Neuronal stem cell (in vitro differentiated cells): ENCODE data around the gene CITED2.

ENCODE experiments used
- DNase-seq: peaks from one replicate; pipeline ENCODE4 v3.0.0-alpha.2; 2013; ENCODE audit warnings: low spot score
- H2AFZ ChIP-seq: one replicate; pipeline ENCODE4 v1.6.1; 2013; ENCODE audit warnings: mild to moderate bottlenecking, low read length, inconsistent platforms
- H2AK5ac ChIP-seq: 2 replicates; pipeline ENCODE4 v1.6.1; 2013; ENCODE audit warnings: low read depth, mild to moderate bottlenecking, inconsistent platforms, low read length, moderate library complexity, mixed read lengths
- H2BK120ac ChIP-seq: 2 replicates; pipeline ENCODE4 v1.6.1; 2013; ENCODE audit warnings: low read depth, mild to moderate bottlenecking, inconsistent platforms, low read length, moderate library complexity, mixed read lengths
- H2BK12ac ChIP-seq: one replicate; pipeline ENCODE4 v1.6.1; 2013; ENCODE audit warnings: low read length, inconsistent platforms
- H2BK15ac ChIP-seq: 2 replicates; pipeline ENCODE4 v1.6.1; 2013; ENCODE audit warnings: mild to moderate bottlenecking, low read length, inconsistent platforms, mixed read lengths
- H2BK5ac ChIP-seq: one replicate; pipeline ENCODE4 v1.6.1; 2013; ENCODE audit warnings: inconsistent platforms, mild to moderate bottlenecking, low read length, moderate library complexity
- H3K14ac ChIP-seq: one replicate; pipeline ENCODE4 v1.6.1; 2013; ENCODE audit warnings: low read length, inconsistent platforms
- H3K18ac ChIP-seq: 2 replicates; pipeline ENCODE4 v1.6.1; 2013; ENCODE audit warnings: low read length, inconsistent platforms
- H3K23ac ChIP-seq: 2 replicates; pipeline ENCODE4 v1.6.1; 2013; ENCODE audit warnings: low read depth, mild to moderate bottlenecking, mixed read lengths, low read length, inconsistent platforms; ENCODE audit not compliant: poor library complexity
- H3K27ac ChIP-seq: replicated peaks from 3 replicates; pipeline ENCODE4 v1.5.1; 2013; ENCODE audit warnings: low read length, inconsistent platforms
- H3K27me3 ChIP-seq, 3 experiments: 2 replicates each; pipeline ENCODE4 v1.6.1; 2013; ENCODE audit warnings: low read length in 3 of 3, mild to moderate bottlenecking in 2 of 3, inconsistent platforms in 1 of 3, low read depth in 1 of 3, mixed read lengths in 1 of 3, moderate library complexity in 1 of 3; ENCODE audit not compliant: control insufficient read depth in 3 of 3, insufficient read depth in 3 of 3
- H3K36me3 ChIP-seq, 2 donors: replicated peaks in 1 of 2; 2 replicates each; pipeline ENCODE4 v1.6.1; 2013; ENCODE audit warnings: low read length in 2 of 2; ENCODE audit not compliant: control insufficient read depth in 2 of 2, insufficient read depth in 2 of 2
- H3K4ac ChIP-seq: 2 replicates; pipeline ENCODE4 v1.6.1; 2013; ENCODE audit warnings: inconsistent platforms, mild to moderate bottlenecking, low read length, moderate library complexity
- H3K4me1 ChIP-seq, 2 donors: 1 replicate in 1 of 2; 2 replicates in 1 of 2; pipeline ENCODE4 v1.6.1; 2013; ENCODE audit warnings: low read length in 2 of 2, low read depth in 1 of 2; ENCODE audit not compliant: control insufficient read depth in 2 of 2, insufficient read depth in 1 of 2
- H3K4me2 ChIP-seq: one replicate; pipeline ENCODE4 v1.6.1; 2013; ENCODE audit warnings: mild to moderate bottlenecking, low read length, inconsistent platforms; ENCODE audit not compliant: insufficient read depth, poor library complexity, severe bottlenecking
- H3K4me3 ChIP-seq, 2 donors: 2 replicates each; pipeline ENCODE4 v1.5.1; 2013; ENCODE audit warnings: low read length in 2 of 2, mild to moderate bottlenecking in 2 of 2, inconsistent platforms in 1 of 2, moderate library complexity in 1 of 2
- H3K79me1 ChIP-seq: one replicate; pipeline ENCODE4 v1.6.1; 2013; ENCODE audit warnings: low read depth, mild to moderate bottlenecking, inconsistent platforms, low read length, moderate library complexity
- H3K9ac ChIP-seq: one replicate; pipeline ENCODE4 v1.6.1; 2013; ENCODE audit warnings: mild to moderate bottlenecking, low read depth, low read length, inconsistent platforms; ENCODE audit not compliant: poor library complexity
- H3K9me3 ChIP-seq, 2 donors: replicated peaks in 1 of 2; 2 replicates each; pipeline versions ENCODE3 to v1.6.1; 2013; ENCODE audit warnings: low read length in 2 of 2, mild to moderate bottlenecking in 2 of 2, inconsistent platforms in 1 of 2, low read depth in 1 of 2, mixed read lengths in 1 of 2, moderate library complexity in 1 of 2; ENCODE audit not compliant: control insufficient read depth in 2 of 2, insufficient read depth in 1 of 2
- H4K8ac ChIP-seq: one replicate; pipeline ENCODE4 v1.6.1; 2013; ENCODE audit warnings: low read depth, mild to moderate bottlenecking, inconsistent platforms, low read length, moderate library complexity
- H4K91ac ChIP-seq: one replicate; pipeline ENCODE4 v1.6.1; 2013; ENCODE audit warnings: low read length, low read depth, mild to moderate bottlenecking, inconsistent platforms; ENCODE audit not compliant: poor library complexity
- WGBS, 2 donors: extraction: QIAGEN DNeasy Blood & Tissue Kit; methylation state at CpG; one replicate each; pipeline ENCODE4 v1.1.7; 2013; ENCODE audit warnings: missing lambda C conversion rate in 2 of 2, mixed read lengths in 1 of 2; ENCODE audit not compliant: insufficient read length in 2 of 2, insufficient replicate concordance in 1 of 2; ENCODE audit errors: extremely low coverage in 2 of 2; 5-methylcytosine and 5-hydroxymethylcytosine counted together

The CITED2 gene

DNA sequence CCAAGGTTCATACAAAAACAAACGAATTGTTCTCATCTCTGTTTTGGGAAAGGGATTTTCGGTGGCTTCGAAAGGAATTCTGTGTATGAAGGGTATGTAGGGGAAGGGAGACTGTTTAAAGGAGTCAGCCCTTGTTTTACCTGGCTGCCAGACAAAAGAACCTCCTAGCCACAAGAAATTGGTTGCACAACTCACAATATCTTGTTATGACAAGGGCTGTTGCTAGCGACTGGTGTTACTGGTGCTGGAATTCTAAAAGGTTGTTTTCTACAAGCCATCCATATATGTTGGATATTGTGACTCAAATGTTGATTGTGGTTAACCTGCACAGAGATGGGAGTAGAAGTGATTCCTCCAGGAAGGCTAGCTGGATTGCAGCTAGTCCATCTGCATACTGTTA, 34.6 kb upstream of the CITED2 start:
- H4K8ac ChIP-seq, result no peak overlapping the region
- H2AK5ac ChIP-seq, result no peak overlapping the region
- no peak overlapping the region for H3K18ac ChIP-seq
- WGBS, 2 donors, result no CpG with 5 or more reads among the region's 4 CpGs
- H2BK15ac ChIP-seq, result no peak overlapping the region
- no peaks in the 10 kb centered on the region for H3K36me3 ChIP-seq
- no peak overlapping the region for H3K14ac ChIP-seq
- peaks cover 0 to 7% of the 10 kb centered on the region in 2 donors for H3K4me1 ChIP-seq
- no peak overlapping the region for H3K4me2 ChIP-seq
- H3K9me3 ChIP-seq, result peaks cover 0 to 2% of the 10 kb centered on the region in 2 donors
- no peak overlapping the region for H3K9ac ChIP-seq
- H3K27ac ChIP-seq, result no peak overlapping the region
- no peak overlapping the region for H2BK5ac ChIP-seq
- H3K4me3 ChIP-seq, result no peak overlapping the region
- H2BK12ac ChIP-seq, result no peak overlapping the region
- no peaks in the 10 kb centered on the region for H3K79me1 ChIP-seq
- no peak overlapping the region for H3K23ac ChIP-seq
- no peak for DNase-seq
- H3K4ac ChIP-seq, result no peak overlapping the region
- no peak overlapping the region for H4K91ac ChIP-seq
- no peaks in the 10 kb centered on the region for H3K27me3 ChIP-seq
- no peak overlapping the region for H2AFZ ChIP-seq
- no peak overlapping the region for H2BK120ac ChIP-seq

GRCh38 chr6:139407718-139408222, 33.3 kb upstream of the CITED2 start:
- Histone ChIP-seq H2AK5ac (no peak overlapping the region), H2BK120ac (no peak overlapping the region), H3K4me1 (peaks cover 0 to 7% of the 10 kb centered on the region in 2 donors), H3K23ac (no peak overlapping the region), H3K79me1 (no peaks in the 10 kb centered on the region), H4K8ac (no peak overlapping the region), H3K4ac (no peak overlapping the region), H3K36me3 (no peaks in the 10 kb centered on the region), H3K27me3 (no peaks in the 10 kb centered on the region), H2BK5ac (no peak overlapping the region), H3K4me3 (no peak overlapping the region), H3K14ac (no peak overlapping the region), H3K9ac (no peak overlapping the region), H2AFZ (no peak overlapping the region), H2BK15ac (no peak overlapping the region), H3K4me2 (no peak overlapping the region), H3K18ac (no peak overlapping the region), H2BK12ac (no peak overlapping the region), H4K91ac (no peak overlapping the region), H3K9me3 (peaks cover 0 to 2% of the 10 kb centered on the region in 2 donors), H3K27ac (no peak overlapping the region)
- WGBS, 2 donors, result no CpG with 5 or more reads among the region's 4 CpGs
- DNase-seq, result no peak

DNA sequence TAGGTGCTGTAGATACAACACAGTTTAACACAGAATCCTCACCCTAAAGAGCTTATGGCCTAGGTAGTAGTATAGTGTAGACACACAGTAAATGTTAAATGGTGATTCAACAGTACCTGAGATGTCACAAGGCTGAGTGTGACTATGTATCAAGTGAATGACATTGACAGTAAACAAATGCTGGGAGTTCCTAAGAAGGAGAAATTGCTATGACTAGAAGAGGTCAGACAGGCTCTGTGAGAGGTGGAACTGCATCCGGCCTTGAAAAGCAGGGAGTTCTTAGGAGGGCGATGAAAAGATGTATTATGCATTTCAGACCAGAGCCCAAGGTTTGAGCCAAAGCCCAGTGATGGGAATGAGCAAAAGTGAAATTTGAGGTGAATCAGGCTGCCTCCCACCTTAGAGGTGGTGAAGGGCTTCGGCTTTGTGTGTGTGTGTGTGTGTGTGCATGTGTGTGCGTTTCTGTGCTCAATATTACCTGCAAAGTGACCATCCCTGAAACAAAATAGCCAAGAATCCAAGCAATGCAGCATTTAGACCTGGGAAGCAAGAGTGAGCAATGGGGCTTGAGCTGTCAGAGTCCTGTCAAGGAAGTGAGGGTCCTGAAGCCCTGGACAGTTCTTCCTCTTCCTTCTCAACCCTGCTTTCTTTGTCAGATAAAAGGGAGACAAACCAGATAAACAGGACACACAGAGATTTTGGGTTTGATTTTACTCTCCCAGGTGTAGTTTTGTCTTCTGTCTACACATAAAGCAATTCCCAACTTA, 32.3 kb upstream of the CITED2 start:
- H2BK15ac ChIP-seq, result no peak overlapping the region
- H3K27me3 ChIP-seq, result no peaks in the 10 kb centered on the region
- H4K8ac ChIP-seq, result no peak overlapping the region
- H3K23ac ChIP-seq, result no peak overlapping the region
- H3K4me1 ChIP-seq, result peaks cover 0 to 7% of the 10 kb centered on the region in 2 donors
- no peak overlapping the region for H2AK5ac ChIP-seq
- no peak overlapping the region for H2AFZ ChIP-seq
- no CpG with 5 or more reads among the region's 4 CpGs for WGBS, 2 donors
- no peak overlapping the region for H3K18ac ChIP-seq
- H3K14ac ChIP-seq, result no peak overlapping the region
- no peak overlapping the region for H3K9ac ChIP-seq
- no peak for DNase-seq
- H3K79me1 ChIP-seq, result no peaks in the 10 kb centered on the region
- H3K4me2 ChIP-seq, result no peak overlapping the region
- no peak overlapping the region for H2BK12ac ChIP-seq
- H2BK5ac ChIP-seq, result no peak overlapping the region
- H3K9me3 ChIP-seq, result peaks cover 0 to 2% of the 10 kb centered on the region in 2 donors
- no peak overlapping the region for H3K4ac ChIP-seq
- no peaks in the 10 kb centered on the region for H3K36me3 ChIP-seq
- no peak overlapping the region for H4K91ac ChIP-seq
- H2BK120ac ChIP-seq, result no peak overlapping the region
- H3K27ac ChIP-seq, result no peak overlapping the region
- H3K4me3 ChIP-seq, result no peak overlapping the region

- Histone ChIP-seq H2BK15ac (no peak overlapping the region), H3K14ac (no peak overlapping the region), H3K4me3 (no peak overlapping the region), H3K9me3 (no peaks in the 10 kb centered on the region), H3K4ac (no peak overlapping the region), H2BK5ac (no peak overlapping the region), H2AK5ac (no peak overlapping the region), H3K27me3 (no peaks in the 10 kb centered on the region), H3K36me3 (no peaks in the 10 kb centered on the region), H4K8ac (no peak overlapping the region), H3K79me1 (no peaks in the 10 kb centered on the region), H2AFZ (peak overlapping the region; percentile 23), H3K4me1 (peaks cover 0 to 5% of the 10 kb centered on the region in 2 donors), H2BK120ac (no peak overlapping the region), H3K27ac (no peak overlapping the region), H3K9ac (no peak overlapping the region), H2BK12ac (no peak overlapping the region), H3K4me2 (no peak overlapping the region), H3K23ac (no peak overlapping the region), H3K18ac (no peak overlapping the region), H4K91ac (no peak overlapping the region)
- WGBS, 2 donors, result no CpG with 5 or more reads among the region's 7 CpGs
- DNase-seq, result no peak
Measured at GRCh38 chr6:139402876-139403386, 28.5 kb upstream of the CITED2 start.
